GM12892 (cell line): ENCODE data around the gene AOPEP.

Experiments
- DNase-seq: peaks from one replicate; pipeline ENCODE4 v3.0.0; 2011; ENCODE audit not compliant: insufficient read length
- FAIRE-seq: peaks from 2 replicates; lab custom pipeline; 2011; peaks lifted over from hg19 to GRCh38; lab: Jason Lieb, UNC
- POLR2A ChIP-seq: IDR thresholded peaks from 2 replicates; pipeline ENCODE4 v1.6.1; 2011; ENCODE audit warnings: low read depth, low read length, control low read depth
- POLR2AphosphoS5 ChIP-seq: IDR thresholded peaks from 2 replicates; pipeline ENCODE4 v1.6.1; 2011; ENCODE audit warnings: low read depth, low read length, control low read depth
- TAF1 ChIP-seq: IDR thresholded peaks from 2 replicates; pipeline ENCODE4 v1.6.1; 2011; ENCODE audit warnings: low read depth, mild to moderate bottlenecking, control low read depth, low read length, borderline replicate concordance

Gene AOPEP

GRCh38 chr9:94783928-94784327, 57.4 kb downstream of the AOPEP start:
- no peak for FAIRE-seq
- TF ChIP-seq POLR2A: no peak
- no peak for TF ChIP-seq TAF1
- no peak for TF ChIP-seq POLR2AphosphoS5
- no peak for DNase-seq

GRCh38 chr9:94785215-94786169, 59.0 kb downstream of the AOPEP start:
- FAIRE-seq (no peak), DNase-seq (no peak)

DNA sequence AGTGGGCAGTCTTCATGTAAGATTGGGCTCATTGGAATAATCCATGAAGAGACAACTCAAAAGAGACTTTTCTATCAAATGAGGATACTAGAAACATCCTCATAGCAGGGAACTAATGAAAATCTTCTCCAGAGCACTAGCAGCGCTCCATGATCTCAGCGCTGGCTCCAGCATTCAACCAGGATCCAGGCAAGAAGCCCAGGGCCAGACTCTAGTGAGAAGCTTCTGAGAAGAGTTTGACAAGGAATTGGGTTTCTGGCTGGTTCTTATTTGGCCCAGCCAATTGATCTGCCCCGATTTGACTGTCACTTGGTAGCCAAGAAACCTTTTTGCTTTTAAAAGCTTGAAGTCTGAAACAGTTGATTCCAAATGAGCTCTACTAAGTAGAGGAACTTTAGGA, 60.1 kb downstream of the AOPEP start:
- TF ChIP-seq TAF1: no peak
- TF ChIP-seq POLR2A: no peak
- no peak for TF ChIP-seq POLR2AphosphoS5
- FAIRE-seq: no peak
- no peak for DNase-seq

More at GRCh38 chr9:94785215-94786169, 59.0 kb downstream of the AOPEP start:
- no peak for TF ChIP-seq POLR2A
- no peak for TF ChIP-seq TAF1
- TF ChIP-seq POLR2AphosphoS5: no peak

DNA sequence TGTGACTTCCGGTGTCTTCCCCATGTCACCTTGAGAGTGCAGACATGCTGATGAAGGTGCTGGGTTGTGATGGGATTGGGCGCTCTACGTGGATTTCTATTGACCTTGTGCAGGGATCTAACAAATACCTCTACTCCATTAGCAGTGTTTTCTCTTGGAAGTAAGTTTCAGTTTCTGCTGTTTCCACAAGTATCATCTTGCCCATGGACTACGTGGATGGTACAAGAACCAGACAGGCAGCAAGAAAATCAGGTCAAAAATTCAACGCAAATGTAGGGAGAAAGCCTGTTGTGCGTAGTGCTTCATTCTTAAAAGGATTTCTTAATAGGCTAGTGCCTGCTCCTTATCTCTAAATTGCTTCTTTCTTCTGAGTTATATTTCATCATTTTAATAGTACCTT, 60.8 kb downstream of the AOPEP start:
- TF ChIP-seq POLR2AphosphoS5 (no peak), POLR2A (no peak), TAF1 (no peak)
- FAIRE-seq: no peak

GRCh38 chr9:94788570-94789105, 62.1 kb downstream of the AOPEP start:
- FAIRE-seq (no peak), DNase-seq (no peak)
- no peak for TF ChIP-seq POLR2A
- no peak for TF ChIP-seq POLR2AphosphoS5
- no peak for TF ChIP-seq TAF1

More for the DNA sequence above, 60.8 kb downstream of the AOPEP start:
- no peak for DNase-seq

GRCh38 chr9:94791435-94791834, 64.9 kb downstream of the AOPEP start:
- FAIRE-seq (no peak), DNase-seq (no peak)
- TF ChIP-seq TAF1 (no peak), POLR2AphosphoS5 (no peak), POLR2A (no peak)

DNA sequence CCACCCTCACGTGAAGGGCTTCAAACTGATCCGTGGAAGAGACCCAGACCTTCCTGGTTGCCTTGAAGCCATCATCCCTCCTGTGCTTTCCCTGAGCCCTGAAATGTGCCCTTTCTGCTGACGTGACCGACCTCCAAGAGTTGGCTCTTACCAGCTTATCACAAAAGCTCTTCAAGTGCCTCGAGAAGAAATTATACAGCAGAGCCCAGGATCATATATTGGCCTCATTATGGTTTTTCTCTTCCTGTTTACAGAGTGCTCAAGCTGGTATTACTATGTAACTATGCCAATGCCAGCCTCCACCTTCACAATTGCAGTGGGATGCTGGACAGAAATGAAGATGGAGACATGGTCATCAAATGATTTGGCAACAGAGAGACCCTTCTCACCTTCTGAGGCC, 66.0 kb downstream of the AOPEP start:
- no peak for TF ChIP-seq POLR2A
- TF ChIP-seq POLR2AphosphoS5: no peak
- no peak for TF ChIP-seq TAF1
- DNase-seq (no peak), FAIRE-seq (no peak)

DNA sequence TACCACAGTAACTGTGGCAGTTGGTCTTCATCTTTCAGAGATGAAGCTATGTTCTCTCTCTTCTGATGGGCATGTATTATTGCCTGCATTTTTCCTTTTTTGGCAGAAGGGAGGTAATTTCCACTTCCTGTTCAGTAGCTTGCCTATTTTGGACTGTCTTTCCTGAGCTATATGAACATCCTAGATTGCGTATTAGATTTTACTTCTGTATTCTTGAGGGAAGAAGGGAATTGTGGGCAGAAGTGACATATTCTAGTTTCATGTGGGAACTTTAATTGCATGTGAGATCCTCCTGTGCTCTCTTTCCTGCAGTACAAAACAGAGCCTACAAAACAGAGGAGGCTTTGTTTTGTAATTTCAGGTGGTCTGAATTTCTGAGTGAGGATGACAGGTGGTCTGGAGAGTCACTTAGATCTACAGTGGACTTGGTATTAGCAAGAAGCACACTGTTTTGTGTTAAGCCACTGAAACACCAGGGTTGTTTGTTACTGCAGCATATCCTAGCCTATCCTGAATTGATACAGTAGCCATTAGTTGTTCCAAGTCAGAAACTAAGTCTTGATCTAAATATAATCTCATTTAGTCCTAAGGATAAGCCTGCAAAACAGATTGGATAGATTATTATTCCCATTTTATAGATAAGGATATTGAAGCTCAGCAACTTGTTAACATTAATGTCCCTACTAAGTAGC, 68.1 kb downstream of the AOPEP start:
- DNase-seq (no peak), FAIRE-seq (no peak)
- TF ChIP-seq POLR2A (no peak), TAF1 (no peak), POLR2AphosphoS5 (no peak)

GRCh38 chr9:94796687-94797086, 70.2 kb downstream of the AOPEP start:
- no peak for FAIRE-seq
- no peak for DNase-seq
- TF ChIP-seq POLR2AphosphoS5 (no peak), POLR2A (no peak), TAF1 (no peak)

DNA sequence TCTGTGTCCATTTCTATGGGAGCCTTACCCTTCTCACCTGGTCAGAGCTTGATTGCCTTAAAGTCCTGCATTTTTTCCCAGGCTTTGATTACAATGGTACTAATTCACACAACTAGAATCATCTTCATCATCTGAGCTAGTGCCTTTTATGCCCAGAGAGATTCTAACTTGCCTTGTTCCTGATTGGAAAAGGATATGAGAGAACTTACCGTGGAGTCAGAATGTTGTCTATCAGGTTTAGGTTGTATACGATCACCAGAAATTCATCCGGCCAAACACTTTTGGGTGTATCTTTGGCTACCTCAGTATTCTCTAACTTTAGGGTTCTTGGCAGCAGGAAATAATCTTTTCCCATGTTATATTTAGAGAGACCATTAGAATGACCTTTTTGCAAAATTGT, 71.7 kb downstream of the AOPEP start:
- no peak for DNase-seq
- FAIRE-seq: no peak
- no peak for TF ChIP-seq TAF1
- TF ChIP-seq POLR2AphosphoS5: no peak
- TF ChIP-seq POLR2A: no peak

- no peak for FAIRE-seq
- DNase-seq: no peak
Observed at GRCh38 chr9:94798708-94799107, 72.2 kb downstream of the AOPEP start.

DNA sequence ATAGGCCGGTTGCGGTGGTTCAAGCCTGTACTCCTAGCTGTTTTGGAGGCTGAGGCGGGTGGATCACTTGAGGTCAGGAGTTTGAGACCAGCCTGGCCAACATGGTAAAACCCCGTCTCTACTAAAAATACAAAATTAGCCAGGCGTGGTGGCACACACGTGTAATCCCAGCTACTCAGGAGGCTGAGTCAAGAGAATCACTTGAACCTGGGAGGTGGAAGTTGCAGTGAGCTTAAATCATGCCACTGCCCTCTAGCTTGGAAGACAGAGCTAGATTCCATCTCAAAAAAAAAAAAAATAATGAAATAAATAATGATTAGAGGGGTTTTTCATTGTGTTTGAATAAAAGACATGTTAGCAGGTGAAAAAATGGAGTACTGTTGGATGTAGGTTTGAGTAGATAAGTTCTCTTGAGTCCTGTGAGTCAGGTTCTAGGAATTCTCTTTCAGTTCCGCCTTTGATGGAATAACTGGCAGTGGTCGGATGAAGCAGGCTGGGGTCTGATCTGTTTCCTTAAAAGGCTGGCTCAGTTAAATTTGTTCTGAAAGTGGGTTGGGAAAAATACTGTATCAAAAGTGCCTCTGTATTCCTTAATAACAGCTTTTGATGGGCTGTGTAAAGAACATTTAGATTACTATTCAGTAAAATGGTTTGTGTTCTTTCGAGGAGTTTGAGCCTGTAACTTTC, 73.2 kb downstream of the AOPEP start:
- TF ChIP-seq POLR2A (no peak), TAF1 (no peak), POLR2AphosphoS5 (no peak)
- FAIRE-seq (no peak), DNase-seq (no peak)

More at GRCh38 chr9:94798708-94799107, 72.2 kb downstream of the AOPEP start:
- no peak for TF ChIP-seq POLR2AphosphoS5
- no peak for TF ChIP-seq TAF1
- no peak for TF ChIP-seq POLR2A
